ENCODE data around the gene SYS1.

The SYS1 gene

GRCh38 chr20:45368221-45368980 is 5.4 kb downstream of the SYS1 start:
- H3K9me3 Mint-ChIP-seq, result no peaks in the 10 kb centered on the region
- no peaks in the 10 kb centered on the region for H3K27me3 Mint-ChIP-seq
- peak overlapping the region; percentile 67 to 74 for H3K4me3 Mint-ChIP-seq
- H3K4me1 Mint-ChIP-seq (ENCODE audit: low read depth in 2 of 2), result peaks cover 46 to 51% of the 10 kb centered on the region in 2 donors
- DNase-seq (peak; percentile 23 to 32 (median 25)), ATAC-seq (replicated peaks) (peak; percentile 62)
- peak overlapping the region; percentile 90 to 92 for H3K27ac Mint-ChIP-seq
- H3K36me3 Mint-ChIP-seq (ENCODE audit: insufficient read depth), result peaks cover 60% of the 10 kb centered on the region

GRCh38 chr20:45370571-45371160 is 7.7 kb downstream of the SYS1 start:
- H3K27ac Mint-ChIP-seq, result peak overlapping the region in 1 of 2 donors; percentile 35
- no peaks in the 10 kb centered on the region for H3K27me3 Mint-ChIP-seq
- H3K4me1 Mint-ChIP-seq (ENCODE audit: low read depth in 2 of 2), result peaks cover 35 to 45% of the 10 kb centered on the region in 2 donors
- ATAC-seq (replicated peaks), result no peak
- no peak for DNase-seq
- peaks cover 59% of the 10 kb centered on the region for H3K36me3 Mint-ChIP-seq (ENCODE audit: insufficient read depth)
- no peak overlapping the region for H3K4me3 Mint-ChIP-seq
- H3K9me3 Mint-ChIP-seq, result no peaks in the 10 kb centered on the region

- no peaks in the 10 kb centered on the region for H3K9me3 Mint-ChIP-seq
- H3K4me3 Mint-ChIP-seq, result peak overlapping the region; percentile 68 to 83
- H3K4me1 Mint-ChIP-seq (ENCODE audit: low read depth in 2 of 2), result peaks cover 26 to 42% of the 10 kb centered on the region in 2 donors
- peak overlapping the region in 1 of 2 donors; percentile 74 for H3K27ac Mint-ChIP-seq
- DNase-seq (no peak), ATAC-seq (replicated peaks) (no peak)
- H3K27me3 Mint-ChIP-seq, result no peaks in the 10 kb centered on the region
- H3K36me3 Mint-ChIP-seq (ENCODE audit: insufficient read depth), result peaks cover 45% of the 10 kb centered on the region
Measured at GRCh38 chr20:45372241-45372640, 9.3 kb downstream of the SYS1 start.

- Mint-ChIP-seq H3K36me3 (ENCODE audit: insufficient read depth) (peaks cover 43% of the 10 kb centered on the region), H3K27ac (peak overlapping the region; percentile 74 to 92), H3K4me1 (ENCODE audit: low read depth in 2 of 2) (peaks cover 21 to 36% of the 10 kb centered on the region in 2 donors), H3K27me3 (no peaks in the 10 kb centered on the region), H3K9me3 (no peaks in the 10 kb centered on the region), H3K4me3 (peak overlapping the region; percentile 74 to 83)
- ATAC-seq (replicated peaks) (no peak), DNase-seq (no peak)
Measured at GRCh38 chr20:45372646-45373352, 9.8 kb downstream of the SYS1 start.

GRCh38 chr20:45373353-45374100 is 10.6 kb downstream of the SYS1 start:
- Mint-ChIP-seq H3K27ac (peak overlapping the region; percentile 73 to 92), H3K27me3 (no peaks in the 10 kb centered on the region), H3K9me3 (no peaks in the 10 kb centered on the region), H3K36me3 (ENCODE audit: insufficient read depth) (peaks cover 36% of the 10 kb centered on the region), H3K4me3 (peak overlapping the region; percentile 74 to 83), H3K4me1 (ENCODE audit: low read depth in 2 of 2) (peaks cover 14 to 29% of the 10 kb centered on the region in 2 donors)
- DNase-seq, result peak; percentile 85 to 89 (median 86)
- ATAC-seq (replicated peaks), result peak; percentile 87

GRCh38 chr20:45374101-45374467 is 11.1 kb downstream of the SYS1 start:
- H3K4me1 Mint-ChIP-seq (ENCODE audit: low read depth in 2 of 2), result peaks cover 10 to 23% of the 10 kb centered on the region in 2 donors
- H3K4me3 Mint-ChIP-seq, result peak overlapping the region; percentile 74 to 83
- H3K9me3 Mint-ChIP-seq, result no peaks in the 10 kb centered on the region
- ATAC-seq (replicated peaks) (no peak), DNase-seq (no peak)
- H3K36me3 Mint-ChIP-seq (ENCODE audit: insufficient read depth), result peaks cover 41% of the 10 kb centered on the region
- H3K27ac Mint-ChIP-seq, result peak overlapping the region; percentile 73 to 92
- H3K27me3 Mint-ChIP-seq, result no peaks in the 10 kb centered on the region

GRCh38 chr20:45374966-45375365 is 12.0 kb downstream of the SYS1 start:
- H3K9me3 Mint-ChIP-seq, result no peaks in the 10 kb centered on the region
- H3K4me3 Mint-ChIP-seq, result no peak overlapping the region
- DNase-seq, result no peak
- H3K4me1 Mint-ChIP-seq (ENCODE audit: low read depth in 2 of 2), result peaks cover 10 to 23% of the 10 kb centered on the region in 2 donors
- no peak for ATAC-seq (replicated peaks)
- no peak overlapping the region for H3K27ac Mint-ChIP-seq
- H3K36me3 Mint-ChIP-seq (ENCODE audit: insufficient read depth), result peaks cover 38% of the 10 kb centered on the region
- no peaks in the 10 kb centered on the region for H3K27me3 Mint-ChIP-seq

GRCh38 chr20:45377269-45377668 is 14.3 kb downstream of the SYS1 start:
- Mint-ChIP-seq H3K27me3 (no peaks in the 10 kb centered on the region), H3K4me3 (no peak overlapping the region), H3K4me1 (ENCODE audit: low read depth in 2 of 2) (peaks cover 4 to 21% of the 10 kb centered on the region in 2 donors), H3K9me3 (no peaks in the 10 kb centered on the region), H3K36me3 (ENCODE audit: insufficient read depth) (peaks cover 23% of the 10 kb centered on the region), H3K27ac (no peak overlapping the region)
- DNase-seq (no peak), ATAC-seq (replicated peaks) (no peak)

- Mint-ChIP-seq H3K27me3 (no peaks in the 10 kb centered on the region), H3K27ac (peak within 1 kb of the TSS in 1 of 2 donors; percentile 70), H3K4me1 (ENCODE audit: low read depth in 2 of 2) (peaks cover 0 to 16% of the 10 kb centered on the region in 2 donors), H3K9me3 (no peaks in the 10 kb centered on the region), H3K36me3 (ENCODE audit: insufficient read depth) (peaks cover 18% of the 10 kb centered on the region), H3K4me3 (no peak within 1 kb of the TSS)
- no peak for ATAC-seq (replicated peaks)
- no peak for DNase-seq
Measured at GRCh38 chr20:45378191-45378590, 15.2 kb downstream of the SYS1 start, which contains the start of gene TP53TG5. Gene TP53TG5 (minus strand): TSS chr20:45378325. CDS start chr20:45378236, 89 bp downstream.

GRCh38 chr20:45387274-45387673 is 24.3 kb downstream of the SYS1 start:
- no peaks in the 10 kb centered on the region for H3K27me3 Mint-ChIP-seq
- no peak for ATAC-seq (replicated peaks)
- H3K27ac Mint-ChIP-seq, result no peak overlapping the region
- H3K9me3 Mint-ChIP-seq, result no peaks in the 10 kb centered on the region
- H3K36me3 Mint-ChIP-seq (ENCODE audit: insufficient read depth), result peaks cover 3% of the 10 kb centered on the region
- H3K4me3 Mint-ChIP-seq, result no peak overlapping the region
- DNase-seq, result no peak
- peaks cover 2 to 3% of the 10 kb centered on the region in 2 donors for H3K4me1 Mint-ChIP-seq (ENCODE audit: low read depth in 2 of 2)

- no peak overlapping the region for H3K27ac Mint-ChIP-seq
- ATAC-seq (replicated peaks) (no peak), DNase-seq (no peak)
- H3K9me3 Mint-ChIP-seq, result no peaks in the 10 kb centered on the region
- H3K36me3 Mint-ChIP-seq (ENCODE audit: insufficient read depth), result peaks cover 3% of the 10 kb centered on the region
- peaks cover 2 to 3% of the 10 kb centered on the region in 2 donors for H3K4me1 Mint-ChIP-seq (ENCODE audit: low read depth in 2 of 2)
- no peak overlapping the region for H3K4me3 Mint-ChIP-seq
- H3K27me3 Mint-ChIP-seq, result no peaks in the 10 kb centered on the region
Measured at GRCh38 chr20:45390931-45391330, 28.0 kb downstream of the SYS1 start.

- no peak for DNase-seq
- no peaks in the 10 kb centered on the region for H3K27me3 Mint-ChIP-seq
- no peak for ATAC-seq (replicated peaks)
- H3K4me1 Mint-ChIP-seq (ENCODE audit: low read depth in 2 of 2), result peaks cover 2 to 3% of the 10 kb centered on the region in 2 donors
- H3K9me3 Mint-ChIP-seq, result no peaks in the 10 kb centered on the region
- no peak overlapping the region for H3K4me3 Mint-ChIP-seq
- H3K27ac Mint-ChIP-seq, result no peak overlapping the region
- H3K36me3 Mint-ChIP-seq (ENCODE audit: insufficient read depth), result peaks cover 6% of the 10 kb centered on the region
Measured at GRCh38 chr20:45391559-45391958, 28.6 kb downstream of the SYS1 start.

- DNase-seq (no peak), ATAC-seq (replicated peaks) (no peak)
- Mint-ChIP-seq H3K4me3 (no peak overlapping the region), H3K27ac (no peak overlapping the region), H3K27me3 (no peaks in the 10 kb centered on the region), H3K9me3 (no peaks in the 10 kb centered on the region), H3K36me3 (ENCODE audit: insufficient read depth) (peaks cover 8% of the 10 kb centered on the region), H3K4me1 (ENCODE audit: low read depth in 2 of 2) (peaks cover 2 to 3% of the 10 kb centered on the region in 2 donors)
Measured at GRCh38 chr20:45392733-45393132, 29.8 kb downstream of the SYS1 start.

Measured in effector memory CD8-positive, alpha-beta T cell (primary cell).